ENCODE data around the gene MB21D2.

Gene MB21D2

GRCh38 chr3:192923731-192924130 lies 6.1 kb upstream of the MB21D2 start:
- no peak for DNase-seq (ENCODE audit: low spot score)

- DNase-seq (ENCODE audit: low spot score): no peak
These were observed 4.1 kb upstream of the MB21D2 start for GRCh38 chr3:192921793-192922192.

GRCh38 chr3:192920411-192920810 lies 2.8 kb upstream of the MB21D2 start:
- no peak for DNase-seq (ENCODE audit: low spot score)

- DNase-seq (ENCODE audit: low spot score): no peak
These were observed 2.2 kb upstream of the MB21D2 start for GRCh38 chr3:192919901-192920300.

- DNase-seq (ENCODE audit: low spot score): no peak
These were observed 576 bp upstream of the MB21D2 start for GRCh38 chr3:192918275-192918588.

GRCh38 chr3:192917028-192917403 lies 640 bp downstream of the MB21D2 start:
- DNase-seq (ENCODE audit: low spot score): peak; percentile 65

GRCh38 chr3:192916371-192917027 lies 1.2 kb downstream of the MB21D2 start:
- DNase-seq (ENCODE audit: low spot score): peak; percentile 64

GRCh38 chr3:192915722-192916121 lies 1.9 kb downstream of the MB21D2 start:
- DNase-seq (ENCODE audit: low spot score): no peak

GRCh38 chr3:192915304-192915703 lies 2.4 kb downstream of the MB21D2 start:
- peak; percentile 26 for DNase-seq (ENCODE audit: low spot score)

- no peak for DNase-seq (ENCODE audit: low spot score)
These were observed 2.8 kb downstream of the MB21D2 start for GRCh38 chr3:192914848-192915247.

GRCh38 chr3:192913540-192913939 lies 4.1 kb downstream of the MB21D2 start:
- DNase-seq (ENCODE audit: low spot score): no peak

- DNase-seq (ENCODE audit: low spot score): no peak
These were observed 6.4 kb downstream of the MB21D2 start for GRCh38 chr3:192911293-192911692.

- DNase-seq (ENCODE audit: low spot score): no peak
These were observed 9.9 kb downstream of the MB21D2 start for GRCh38 chr3:192907784-192908183.

- no peak for DNase-seq (ENCODE audit: low spot score)
These were observed 10.7 kb downstream of the MB21D2 start for GRCh38 chr3:192906940-192907339.

- no peak for DNase-seq (ENCODE audit: low spot score)
These were observed 11.5 kb downstream of the MB21D2 start for GRCh38 chr3:192905980-192906678.

- no peak for DNase-seq (ENCODE audit: low spot score)
These were observed 12.9 kb downstream of the MB21D2 start for GRCh38 chr3:192904632-192905289.

GRCh38 chr3:192902549-192902948 lies 15.1 kb downstream of the MB21D2 start:
- DNase-seq (ENCODE audit: low spot score): no peak

GRCh38 chr3:192901435-192901834 lies 16.2 kb downstream of the MB21D2 start:
- peak; percentile 87 for DNase-seq (ENCODE audit: low spot score)

GRCh38 chr3:192899540-192899982 lies 18.1 kb downstream of the MB21D2 start:
- DNase-seq (ENCODE audit: low spot score): peak; percentile 61

GRCh38 chr3:192897005-192897404 lies 20.7 kb downstream of the MB21D2 start:
- no peak for DNase-seq (ENCODE audit: low spot score)

- DNase-seq (ENCODE audit: low spot score): no peak
These were observed 21.4 kb downstream of the MB21D2 start for GRCh38 chr3:192896208-192896607.

- DNase-seq (ENCODE audit: low spot score): no peak
These were observed 23.0 kb downstream of the MB21D2 start for GRCh38 chr3:192894676-192895075.

- peak; percentile 71 for DNase-seq (ENCODE audit: low spot score)
These were observed 24.5 kb downstream of the MB21D2 start for GRCh38 chr3:192892981-192893700.

All from AG20443 (cell line).